HUES6 (cell line): ENCODE results near the gene OR56A1.
"Not testable (repeated sequence)": the region's sequence is repeated elsewhere in the genome, so short reads cannot be mapped to it uniquely, and the experiment has no call there.

Experiments
- H3K27ac ChIP-seq: 2 replicates; pipeline ENCODE4 v1.7.0; 2013; ENCODE audit warnings: low read depth, mild to moderate bottlenecking, low read length, inconsistent platforms
- H3K27me3 ChIP-seq: 2 replicates; pipeline ENCODE4 v1.6.1; 2013; ENCODE audit warnings: low read length; ENCODE audit not compliant: control insufficient read depth, insufficient read depth
- H3K36me3 ChIP-seq: 2 replicates; pipeline ENCODE4 v1.6.1; 2013; ENCODE audit warnings: low read length; ENCODE audit not compliant: control insufficient read depth, insufficient read depth
- H3K4me1 ChIP-seq: 2 replicates; pipeline ENCODE4 v1.6.1; 2013; ENCODE audit warnings: low read length; ENCODE audit not compliant: control insufficient read depth, insufficient read depth
- H3K4me3 ChIP-seq: 2 replicates; pipeline ENCODE4 v1.5.1; 2013; ENCODE audit warnings: low read depth, low read length
- H3K9ac ChIP-seq: one replicate; pipeline ENCODE4 v1.6.1; 2013; ENCODE audit warnings: mild to moderate bottlenecking, low read length
- H3K9me3 ChIP-seq: 2 replicates; pipeline ENCODE4 v1.6.1; 2013; ENCODE audit warnings: low read depth, low read length; ENCODE audit not compliant: control insufficient read depth, insufficient read depth

OR56A1 gene, protein sequence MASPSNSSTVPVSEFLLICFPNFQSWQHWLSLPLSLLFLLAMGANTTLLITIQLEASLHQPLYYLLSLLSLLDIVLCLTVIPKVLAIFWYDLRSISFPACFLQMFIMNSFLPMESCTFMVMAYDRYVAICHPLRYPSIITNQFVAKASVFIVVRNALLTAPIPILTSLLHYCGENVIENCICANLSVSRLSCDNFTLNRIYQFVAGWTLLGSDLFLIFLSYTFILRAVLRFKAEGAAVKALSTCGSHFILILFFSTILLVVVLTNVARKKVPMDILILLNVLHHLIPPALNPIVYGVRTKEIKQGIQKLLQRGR

DNA sequence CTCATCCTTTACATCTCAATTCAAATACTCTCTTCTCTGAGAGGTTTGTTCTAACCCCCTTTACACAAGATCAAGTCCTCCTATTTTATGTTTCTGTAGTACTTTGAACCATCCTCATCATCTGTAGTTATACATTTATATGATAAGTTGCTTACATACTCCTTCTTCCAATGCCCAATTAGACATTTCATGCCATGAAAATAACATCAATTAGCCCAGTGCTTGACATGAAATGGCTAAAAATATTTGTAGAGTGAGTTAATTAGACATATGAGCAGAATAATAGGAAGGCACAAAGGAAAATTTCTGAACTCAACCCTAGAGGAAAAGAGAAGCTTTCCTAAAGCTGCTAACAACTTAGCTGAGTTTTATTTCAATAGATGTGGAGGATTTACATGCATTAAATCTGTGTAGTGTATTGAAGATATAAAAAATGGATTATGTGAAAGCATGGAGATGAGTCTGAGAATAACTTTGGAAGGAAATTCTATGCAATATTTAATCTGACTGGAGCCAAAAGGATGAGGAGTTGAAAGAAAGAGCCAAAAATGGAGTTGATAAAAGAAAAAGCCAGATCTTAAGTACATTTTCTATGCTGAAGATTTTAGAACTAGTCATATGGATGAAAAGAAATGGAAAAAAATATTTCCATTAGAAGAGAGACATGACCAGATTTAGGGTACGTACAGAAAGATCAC, at the start of gene OR56A1:
Gene OR56A1, minus strand, starts transcription at position 51 of the 698 bp plus-strand sequence. CDS start 3,066 bp downstream, outside the sequence.
- no peak within 1 kb of the TSS for H3K4me3 ChIP-seq
- no peaks in the 10 kb centered on the region for H3K9me3 ChIP-seq
- H3K9ac ChIP-seq = no peak within 1 kb of the TSS
- no peaks in the 10 kb centered on the region for H3K4me1 ChIP-seq
- H3K27me3 ChIP-seq = no peaks in the 10 kb centered on the region
- no peak within 1 kb of the TSS for H3K27ac ChIP-seq
- H3K36me3 ChIP-seq = no peaks in the 10 kb centered on the region

DNA sequence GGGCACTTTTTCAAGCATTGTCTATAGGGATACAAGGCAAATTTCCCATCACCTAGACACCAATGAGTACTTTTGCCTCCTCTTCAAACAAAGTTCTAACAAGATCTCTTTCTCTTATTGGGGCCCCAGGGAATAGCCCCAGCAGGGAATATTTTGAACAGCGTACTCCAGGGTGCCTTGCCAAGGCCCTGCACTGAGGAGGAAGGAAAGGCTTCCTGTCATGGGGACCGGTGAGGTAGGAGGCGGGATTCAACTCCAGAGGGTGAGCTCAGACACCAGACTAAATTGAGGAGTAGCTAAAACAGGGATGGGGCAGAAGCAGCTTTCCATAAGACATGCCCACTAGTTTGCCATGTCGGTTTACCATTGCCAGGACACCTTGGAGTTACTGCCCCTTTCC, 48.9 kb upstream of the OR56A1 start:
- Histone ChIP-seq H3K36me3 (no peaks in the 10 kb centered on the region; the same call in 1 of the 2 replicates), H3K4me3 (no peak overlapping the region), H3K9me3 (peaks cover 20% of the 10 kb centered on the region), H3K27me3 (no peaks in the 10 kb centered on the region), H3K9ac (no peak overlapping the region), H3K4me1 (no peaks in the 10 kb centered on the region), H3K27ac (no peak overlapping the region)

DNA sequence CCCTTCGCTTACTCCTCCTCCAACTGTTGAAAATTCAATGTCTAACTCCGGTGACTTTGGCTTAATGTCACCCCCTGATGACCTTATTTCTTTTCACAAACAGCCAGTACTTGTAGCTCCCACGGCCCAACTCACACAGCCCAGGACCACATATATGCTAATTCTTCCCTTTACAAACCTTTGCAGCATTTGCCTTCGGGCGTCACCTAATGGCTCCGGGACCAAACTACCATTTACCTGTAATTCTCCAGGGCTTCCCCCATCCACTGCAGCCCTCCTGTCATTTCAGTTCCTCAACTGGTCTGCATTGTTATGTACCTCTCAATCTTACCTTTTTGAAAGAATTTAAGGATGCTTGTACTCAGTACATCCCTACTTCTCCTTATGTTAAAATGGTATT, 47.2 kb upstream of the OR56A1 start:
- Histone ChIP-seq H3K36me3 (no peaks in the 10 kb centered on the region; the same call in 1 of the 2 replicates), H3K9me3 (peaks cover 20% of the 10 kb centered on the region), H3K4me3 (no peak overlapping the region), H3K27me3 (no peaks in the 10 kb centered on the region), H3K27ac (no peak overlapping the region), H3K9ac (no peak overlapping the region), H3K4me1 (no peaks in the 10 kb centered on the region)

DNA sequence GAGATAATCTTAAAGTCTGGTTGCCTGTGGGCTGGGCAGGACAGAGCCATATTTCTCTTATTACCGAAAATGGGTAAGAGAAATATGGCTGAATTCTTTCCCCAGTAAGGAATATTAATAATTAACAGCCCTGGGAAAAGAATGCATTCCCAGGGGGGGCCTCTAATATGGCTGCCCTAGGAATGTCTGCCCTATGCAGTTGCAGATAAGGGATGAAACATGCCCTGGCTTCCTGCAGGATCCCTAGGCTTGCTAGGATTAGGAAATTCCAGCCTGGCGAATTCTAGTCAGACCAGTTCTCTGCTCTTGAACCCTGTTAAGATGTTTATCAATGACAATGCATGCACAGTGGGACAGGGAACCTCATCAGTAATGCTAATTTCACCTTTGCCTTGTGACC, 45.9 kb upstream of the OR56A1 start:
- not testable (repeated sequence) for H3K9ac ChIP-seq, H3K27ac ChIP-seq, H3K27me3 ChIP-seq, H3K4me1 ChIP-seq, H3K4me3 ChIP-seq, H3K36me3 ChIP-seq
- peaks cover 20% of the 10 kb centered on the region for H3K9me3 ChIP-seq

DNA sequence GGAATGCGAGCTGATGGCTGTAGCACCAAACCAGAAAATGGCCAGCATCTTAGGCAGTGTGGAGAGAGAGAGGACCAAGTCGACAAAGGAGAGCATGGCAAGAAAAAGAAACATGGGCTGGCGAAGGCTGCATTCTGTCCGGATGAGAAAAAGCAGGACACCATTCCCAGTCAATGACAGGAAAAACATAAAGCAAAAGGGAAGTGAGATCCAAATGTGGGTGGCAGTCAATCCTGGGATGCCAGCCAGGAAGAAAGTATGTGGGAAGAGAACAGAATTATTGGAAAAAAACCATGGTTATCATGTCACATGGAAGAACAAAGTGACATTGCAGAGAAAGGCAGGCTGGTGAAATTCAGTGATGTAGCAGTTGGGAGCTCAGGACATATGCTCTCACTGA, 36.9 kb upstream of the OR56A1 start:
- H3K27ac ChIP-seq = no peak overlapping the region
- H3K4me3 ChIP-seq = no peak overlapping the region
- peaks cover 7% of the 10 kb centered on the region; the same call in 1 of the 2 replicates for H3K9me3 ChIP-seq
- no peaks in the 10 kb centered on the region; the same call in 1 of the 2 replicates for H3K27me3 ChIP-seq
- H3K9ac ChIP-seq = no peak overlapping the region
- peaks cover 14% of the 10 kb centered on the region for H3K4me1 ChIP-seq
- H3K36me3 ChIP-seq = no peaks in the 10 kb centered on the region

DNA sequence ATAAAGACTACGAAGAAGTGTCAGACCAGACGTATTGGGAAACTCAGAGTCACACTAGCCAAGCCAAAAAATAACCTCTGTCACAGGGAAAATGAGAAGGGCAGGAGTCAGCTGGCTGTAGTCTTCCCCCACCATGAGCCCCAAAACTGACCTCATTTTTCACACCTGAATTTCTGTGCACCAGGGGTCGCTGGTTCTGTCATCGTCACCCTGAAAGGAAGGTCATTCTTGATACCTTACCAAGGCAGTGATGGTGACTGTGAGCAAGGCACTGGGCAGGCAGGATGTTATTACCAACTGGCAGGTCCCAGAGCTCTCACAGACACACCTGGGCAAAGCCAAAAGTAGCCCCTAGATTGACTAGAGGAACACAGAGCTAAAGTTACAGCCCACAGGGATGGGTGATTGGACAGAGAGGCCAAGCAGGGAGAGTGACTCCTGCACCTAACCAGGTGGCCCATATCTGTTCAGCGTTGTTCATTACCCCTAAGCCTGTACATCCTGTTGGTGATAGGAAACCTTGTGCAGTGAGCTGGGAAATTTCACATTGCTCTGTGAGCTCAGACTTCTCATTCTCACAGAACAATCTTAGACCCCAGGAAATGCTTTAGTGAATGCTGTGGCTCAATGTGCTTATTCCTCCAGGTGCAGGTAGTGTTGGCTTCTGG, 32.3 kb upstream of the OR56A1 start:
- H3K9me3 ChIP-seq = peaks cover 7% of the 10 kb centered on the region; the same call in 1 of the 2 replicates
- no peak overlapping the region for H3K4me3 ChIP-seq
- no peaks in the 10 kb centered on the region for H3K36me3 ChIP-seq
- H3K9ac ChIP-seq = no peak overlapping the region
- no peaks in the 10 kb centered on the region for H3K4me1 ChIP-seq
- H3K27ac ChIP-seq = no peak overlapping the region
- no peaks in the 10 kb centered on the region; the same call in 1 of the 2 replicates for H3K27me3 ChIP-seq

DNA sequence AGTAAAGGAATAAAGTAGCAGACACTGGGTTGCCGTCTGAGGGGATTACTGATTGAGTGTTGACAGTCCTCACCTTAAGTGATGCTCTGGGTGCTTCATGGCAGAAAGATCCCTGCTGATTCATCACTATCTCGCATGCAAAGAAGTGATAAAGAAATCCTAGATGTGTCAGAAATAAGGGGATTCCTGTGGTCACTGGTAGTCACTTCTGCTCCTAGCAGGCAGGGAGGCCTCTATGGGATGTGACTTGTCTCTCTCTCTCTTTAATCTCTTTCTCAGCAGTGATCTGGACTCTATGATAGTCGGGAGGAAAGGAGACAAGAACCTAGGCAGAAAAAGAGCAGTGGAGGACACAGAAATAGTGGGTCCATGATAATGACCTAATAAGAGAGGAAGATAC, 30.9 kb upstream of the OR56A1 start:
- Histone ChIP-seq H3K36me3 (no peaks in the 10 kb centered on the region), H3K27me3 (no peaks in the 10 kb centered on the region), H3K9me3 (no peaks in the 10 kb centered on the region), H3K4me3 (no peak overlapping the region), H3K27ac (no peak overlapping the region), H3K9ac (no peak overlapping the region), H3K4me1 (no peaks in the 10 kb centered on the region)

DNA sequence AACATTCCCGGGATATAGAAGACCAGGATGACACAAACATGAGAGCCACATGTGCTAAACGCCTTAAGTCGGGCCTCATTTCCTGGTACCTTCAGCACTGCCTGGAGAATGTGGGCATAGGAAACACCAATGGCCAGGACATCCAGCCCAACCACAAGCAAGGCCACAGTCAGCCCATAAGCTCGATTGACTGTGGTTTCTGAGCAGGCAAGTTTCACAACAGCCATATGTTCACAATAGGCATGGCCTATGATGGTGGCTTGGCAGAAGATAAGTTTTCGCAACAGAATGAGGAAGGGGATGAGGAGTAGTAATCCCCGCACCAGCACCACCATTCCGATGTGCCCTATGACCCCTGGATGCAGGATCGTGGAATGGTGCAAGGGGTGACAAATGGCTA, 26.9 kb upstream of the OR56A1 start:
- no peaks in the 10 kb centered on the region for H3K36me3 ChIP-seq
- no peaks in the 10 kb centered on the region for H3K9me3 ChIP-seq
- no peak overlapping the region for H3K9ac ChIP-seq
- H3K4me1 ChIP-seq = no peaks in the 10 kb centered on the region
- H3K27ac ChIP-seq = no peak overlapping the region
- H3K4me3 ChIP-seq = no peak overlapping the region
- no peaks in the 10 kb centered on the region for H3K27me3 ChIP-seq

DNA sequence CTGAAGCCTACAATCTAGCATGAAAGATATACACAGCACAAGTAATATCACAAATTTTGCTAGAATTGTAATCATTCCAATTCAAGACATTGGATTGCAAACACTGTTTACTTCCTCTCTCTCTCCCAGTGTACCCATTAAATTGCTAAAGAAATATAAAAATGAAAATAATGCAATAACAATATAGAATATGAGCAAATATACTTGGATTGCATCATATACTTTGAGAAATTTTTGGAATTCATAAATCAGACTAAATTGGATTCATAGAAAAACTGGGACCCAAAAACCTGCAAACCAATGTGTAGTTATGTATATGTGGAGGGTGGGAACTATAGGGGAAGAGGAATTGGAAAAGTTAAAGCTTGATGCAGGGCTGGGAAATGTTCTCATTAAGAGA, 25.0 kb upstream of the OR56A1 start:
- Histone ChIP-seq H3K4me3 (no peak overlapping the region), H3K36me3 (no peaks in the 10 kb centered on the region), H3K27me3 (no peaks in the 10 kb centered on the region), H3K9me3 (no peaks in the 10 kb centered on the region), H3K9ac (no peak overlapping the region), H3K27ac (no peak overlapping the region), H3K4me1 (no peaks in the 10 kb centered on the region)

DNA sequence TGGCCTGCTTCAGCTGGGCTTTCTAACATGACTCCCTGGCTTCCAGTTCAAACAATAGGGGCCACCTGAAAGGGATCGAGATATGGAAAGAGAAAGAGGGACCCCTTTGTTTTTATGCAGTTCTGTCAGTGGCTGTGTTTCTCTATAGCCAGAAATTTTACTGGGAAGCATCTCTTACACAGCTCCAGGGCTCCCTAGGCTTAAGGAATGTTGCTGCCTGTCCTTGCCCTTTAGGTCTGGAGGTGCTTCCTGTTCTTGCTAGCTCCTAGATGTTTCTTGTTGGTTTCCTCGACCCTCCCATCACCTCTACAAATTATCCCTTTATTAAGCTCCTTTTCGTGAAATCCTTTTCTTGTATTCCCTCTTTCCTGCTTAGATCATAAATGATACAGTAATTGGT, 21.8 kb upstream of the OR56A1 start:
- Histone ChIP-seq H3K27me3 (no peaks in the 10 kb centered on the region), H3K4me3 (no peak overlapping the region), H3K4me1 (peaks cover 4% of the 10 kb centered on the region; the same call in 1 of the 2 replicates), H3K9ac (no peak overlapping the region), H3K9me3 (no peaks in the 10 kb centered on the region), H3K36me3 (no peaks in the 10 kb centered on the region), H3K27ac (no peak overlapping the region)

DNA sequence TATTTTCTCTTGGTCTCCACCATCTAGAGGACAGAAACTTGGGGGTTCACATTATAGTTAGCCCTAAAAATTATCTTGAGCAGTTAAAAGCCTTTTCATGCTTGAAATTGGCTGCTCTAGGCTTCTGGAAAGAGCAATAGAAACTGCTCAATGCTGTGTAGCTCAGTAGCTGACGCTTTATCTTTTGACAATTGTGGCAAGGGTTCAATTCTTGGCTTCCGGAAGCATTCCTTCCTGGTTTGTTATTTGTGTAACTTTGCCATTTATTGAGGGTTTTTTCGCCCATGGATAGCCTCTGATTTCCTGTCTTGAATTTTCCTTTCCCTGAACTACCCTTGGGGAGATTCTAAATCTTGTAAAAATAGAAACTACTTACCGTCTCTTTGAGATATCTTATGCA, 10.3 kb upstream of the OR56A1 start:
- no peak overlapping the region for H3K27ac ChIP-seq

More for the DNA sequence above, 10.3 kb upstream of the OR56A1 start:
- no peak overlapping the region for H3K9ac ChIP-seq
- no peaks in the 10 kb centered on the region for H3K36me3 ChIP-seq
- H3K9me3 ChIP-seq = no peaks in the 10 kb centered on the region
- no peaks in the 10 kb centered on the region for H3K4me1 ChIP-seq
- H3K4me3 ChIP-seq = no peak overlapping the region
- no peaks in the 10 kb centered on the region for H3K27me3 ChIP-seq
